ENCODE measurements around the gene ATP8A1. TPM values are rescaled to one million over a fixed set of nuclear protein-coding genes. Genes with fewer than 3 reads are reported as not detected.
"Not testable (repeated sequence)": the region's sequence is repeated elsewhere in the genome, so short reads cannot be mapped to it uniquely, and the experiment has no call there.

Gene ATP8A1
- total RNA-seq, 1 experiment from 2014 or later = 0.29 TPM

GRCh38 chr4:42471896-42472295 lies 185.0 kb downstream of the ATP8A1 start:
- in situ Hi-C loops (cut with HindIII; ENCODE audit: low pct_unique_long_range_greater_than_20kb, low sequenced_read_pairs) = no loop called here
- no peak for DNase-seq (ENCODE audit: low read depth, low spot score)

- in situ Hi-C loops (cut with HindIII; ENCODE audit: low pct_unique_long_range_greater_than_20kb, low sequenced_read_pairs) = no loop called here
- DNase-seq (ENCODE audit: low read depth, low spot score) = no peak
Observed at GRCh38 chr4:42470023-42470422, 186.9 kb downstream of the ATP8A1 start.

DNA sequence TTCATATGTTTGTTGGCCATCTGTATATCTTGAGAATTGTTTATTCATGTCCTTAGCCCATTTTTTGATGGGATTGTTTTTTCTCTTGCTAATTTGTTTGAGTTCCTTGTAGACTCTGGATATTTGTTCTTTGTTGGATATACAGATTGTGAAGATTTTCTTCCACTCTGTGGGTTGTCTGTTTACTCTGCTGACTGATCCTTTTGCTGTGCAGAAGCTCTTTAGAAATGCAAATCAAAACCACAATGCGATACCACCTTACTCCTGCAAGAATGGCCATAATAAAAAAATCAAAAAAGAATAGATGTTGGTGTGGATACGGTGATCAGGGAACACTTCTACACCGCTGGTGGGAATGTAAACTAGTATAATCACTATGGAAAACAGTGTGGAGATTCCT lies 189.1 kb downstream of the ATP8A1 start:
- in situ Hi-C loops (cut with HindIII; ENCODE audit: low pct_unique_long_range_greater_than_20kb, low sequenced_read_pairs); DNase-seq (ENCODE audit: low read depth, low spot score): not testable (repeated sequence)

- DNase-seq (ENCODE audit: low read depth, low spot score) = no peak
- in situ Hi-C loops (cut with HindIII; ENCODE audit: low pct_unique_long_range_greater_than_20kb, low sequenced_read_pairs) = no loop called here
Observed at GRCh38 chr4:42466273-42466844, 190.5 kb downstream of the ATP8A1 start.

DNA sequence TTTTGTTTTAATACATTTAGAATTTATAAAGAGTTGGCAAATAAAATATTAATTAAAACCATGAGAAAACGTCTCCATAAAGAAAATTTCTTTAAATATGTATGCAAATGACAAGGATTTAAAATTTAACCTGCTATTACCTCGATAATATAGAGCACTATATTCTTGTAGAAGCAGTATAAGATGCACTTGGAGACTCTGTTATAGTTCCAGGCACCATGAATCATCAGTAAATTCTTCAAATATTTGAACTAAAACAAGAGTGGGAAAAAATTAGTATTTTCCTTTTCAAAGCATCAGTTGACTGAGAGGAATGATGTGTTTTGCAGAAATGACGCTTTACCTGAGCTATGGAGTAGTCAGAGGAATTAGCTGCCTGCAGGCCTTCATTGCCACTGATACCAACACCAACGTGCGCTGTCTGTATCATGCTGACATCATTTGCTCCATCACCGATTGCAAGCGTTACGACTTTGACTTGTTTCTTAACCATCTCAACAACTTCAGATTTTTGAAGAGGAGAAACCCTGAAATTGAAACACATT lies 192.3 kb downstream of the ATP8A1 start:
- DNase-seq (ENCODE audit: low read depth, low spot score) = no peak
- in situ Hi-C loops (cut with HindIII; ENCODE audit: low pct_unique_long_range_greater_than_20kb, low sequenced_read_pairs) = no loop called here

GRCh38 chr4:42461216-42461615 lies 195.7 kb downstream of the ATP8A1 start:
- DNase-seq (ENCODE audit: low read depth, low spot score); in situ Hi-C loops (cut with HindIII; ENCODE audit: low pct_unique_long_range_greater_than_20kb, low sequenced_read_pairs): not testable (repeated sequence)

GRCh38 chr4:42460043-42460442 lies 196.9 kb downstream of the ATP8A1 start:
- in situ Hi-C loops (cut with HindIII; ENCODE audit: low pct_unique_long_range_greater_than_20kb, low sequenced_read_pairs) = no loop called here
- DNase-seq (ENCODE audit: low read depth, low spot score) = no peak

- in situ Hi-C loops (cut with HindIII; ENCODE audit: low pct_unique_long_range_greater_than_20kb, low sequenced_read_pairs) = no loop called here
- DNase-seq (ENCODE audit: low read depth, low spot score) = no peak
Observed at GRCh38 chr4:42458657-42459056, 198.2 kb downstream of the ATP8A1 start.

DNA sequence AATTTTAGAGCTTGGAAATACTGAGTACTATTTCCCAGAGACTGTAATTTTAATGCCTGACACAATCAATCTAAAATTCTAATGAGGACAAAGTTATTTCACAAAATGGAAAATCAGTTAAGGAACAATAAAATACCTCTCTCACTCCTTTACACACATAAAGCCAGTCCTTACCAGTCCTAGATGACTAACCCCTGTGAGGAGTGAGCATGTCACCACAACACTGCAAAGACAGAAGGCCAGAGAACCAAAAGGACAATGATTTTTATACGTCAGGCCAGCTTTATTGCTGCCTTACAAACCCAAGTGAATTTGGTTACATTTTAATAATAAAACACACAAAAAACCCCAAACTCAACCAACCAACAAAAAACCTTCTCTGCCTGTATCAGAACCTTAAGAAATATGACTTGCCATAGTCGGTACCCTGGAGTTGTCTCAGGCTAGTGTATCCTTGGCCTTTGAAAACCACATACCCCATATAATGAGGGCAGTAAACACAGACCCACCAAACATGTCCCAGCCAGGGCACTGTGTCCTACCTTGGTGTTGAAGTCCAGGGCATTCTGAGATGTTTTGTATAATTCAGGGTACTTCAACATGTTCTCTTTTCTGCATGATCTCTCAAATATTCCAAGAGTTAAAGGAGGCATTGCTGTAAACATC lies 202.0 kb downstream of the ATP8A1 start:
- in situ Hi-C loops (cut with HindIII; ENCODE audit: low pct_unique_long_range_greater_than_20kb, low sequenced_read_pairs) = no loop called here
- no peak for DNase-seq (ENCODE audit: low read depth, low spot score)

DNA sequence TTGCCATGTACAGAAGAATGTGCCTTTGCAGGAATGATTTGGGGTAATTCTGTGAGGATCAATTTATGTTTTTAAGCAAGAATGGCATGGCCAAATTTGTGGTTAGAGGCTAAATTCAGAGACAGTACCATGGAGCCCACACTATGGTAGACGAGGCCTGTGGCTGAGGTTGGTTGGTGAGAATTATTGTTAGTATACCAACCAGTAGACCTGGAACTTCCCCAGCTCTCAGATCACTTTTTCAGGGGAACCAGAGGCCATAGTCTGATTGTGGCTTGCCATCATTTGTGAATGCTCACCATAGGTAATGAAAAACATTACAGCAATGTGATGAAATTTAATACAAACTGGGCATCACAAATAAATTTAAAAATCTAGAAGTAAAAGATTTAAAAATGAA lies 203.3 kb downstream of the ATP8A1 start:
- in situ Hi-C loops (cut with HindIII; ENCODE audit: low pct_unique_long_range_greater_than_20kb, low sequenced_read_pairs) = no loop called here
- DNase-seq (ENCODE audit: low read depth, low spot score) = no peak

- in situ Hi-C loops (cut with HindIII; ENCODE audit: low pct_unique_long_range_greater_than_20kb, low sequenced_read_pairs) = no loop called here
- no peak for DNase-seq (ENCODE audit: low read depth, low spot score)
Observed at GRCh38 chr4:42452823-42453222, 204.1 kb downstream of the ATP8A1 start.

- in situ Hi-C loops (cut with HindIII; ENCODE audit: low pct_unique_long_range_greater_than_20kb, low sequenced_read_pairs) = no loop called here
- DNase-seq (ENCODE audit: low read depth, low spot score) = no peak
Observed at GRCh38 chr4:42446823-42447222, 210.1 kb downstream of the ATP8A1 start.

DNA sequence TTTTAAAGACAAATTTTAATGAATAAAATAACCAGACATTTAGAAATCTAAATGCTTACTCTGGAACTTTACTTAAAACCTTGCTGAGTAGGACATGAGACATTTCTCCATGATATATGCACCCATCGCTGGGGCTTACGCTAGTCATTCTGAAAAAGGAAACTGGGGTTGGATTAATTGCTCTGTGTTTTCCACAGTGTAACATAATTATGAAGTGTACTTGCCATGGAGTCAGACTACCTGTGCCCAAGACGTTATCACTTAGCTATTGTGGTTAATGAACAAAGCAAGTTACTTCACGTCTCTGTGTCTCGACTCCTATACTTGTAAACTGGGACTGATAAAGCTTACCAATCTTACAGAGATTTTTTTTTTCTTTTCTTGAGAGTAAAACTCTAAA lies 211.9 kb downstream of the ATP8A1 start:
- in situ Hi-C loops (cut with HindIII; ENCODE audit: low pct_unique_long_range_greater_than_20kb, low sequenced_read_pairs) = no loop called here
- no peak for DNase-seq (ENCODE audit: low read depth, low spot score)

DNA sequence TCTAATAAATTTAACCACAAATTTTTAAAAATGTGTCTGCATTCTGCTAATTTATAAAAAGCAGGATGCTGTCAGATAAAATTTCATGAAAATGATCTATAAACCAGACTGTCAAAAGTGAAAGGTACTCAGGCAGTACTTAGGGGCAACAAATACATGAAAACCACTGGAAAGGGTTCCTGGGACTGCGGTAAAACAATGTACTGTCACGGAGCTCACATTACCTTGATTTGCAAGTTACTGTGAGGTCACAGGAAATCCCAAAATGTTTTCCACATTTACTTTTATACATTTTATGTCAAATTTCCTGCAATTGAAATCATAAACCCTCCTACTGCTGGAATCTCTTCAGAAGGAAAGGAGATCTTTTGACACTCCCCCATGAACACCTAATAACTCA lies 214.3 kb downstream of the ATP8A1 start:
- no peak for DNase-seq (ENCODE audit: low read depth, low spot score)
- in situ Hi-C loops (cut with HindIII; ENCODE audit: low pct_unique_long_range_greater_than_20kb, low sequenced_read_pairs) = no loop called here

GRCh38 chr4:42440083-42440482 lies 216.8 kb downstream of the ATP8A1 start:
- no peak for DNase-seq (ENCODE audit: low read depth, low spot score)
- in situ Hi-C loops (cut with HindIII; ENCODE audit: low pct_unique_long_range_greater_than_20kb, low sequenced_read_pairs) = no loop called here

- DNase-seq (ENCODE audit: low read depth, low spot score) = no peak
- in situ Hi-C loops (cut with HindIII; ENCODE audit: low pct_unique_long_range_greater_than_20kb, low sequenced_read_pairs) = no loop called here
Observed at GRCh38 chr4:42436928-42437565, 219.9 kb downstream of the ATP8A1 start.

GRCh38 chr4:42428036-42428435 lies 228.9 kb downstream of the ATP8A1 start:
- no peak for DNase-seq (ENCODE audit: low read depth, low spot score)
- in situ Hi-C loops (cut with HindIII; ENCODE audit: low pct_unique_long_range_greater_than_20kb, low sequenced_read_pairs) = no loop called here

DNA sequence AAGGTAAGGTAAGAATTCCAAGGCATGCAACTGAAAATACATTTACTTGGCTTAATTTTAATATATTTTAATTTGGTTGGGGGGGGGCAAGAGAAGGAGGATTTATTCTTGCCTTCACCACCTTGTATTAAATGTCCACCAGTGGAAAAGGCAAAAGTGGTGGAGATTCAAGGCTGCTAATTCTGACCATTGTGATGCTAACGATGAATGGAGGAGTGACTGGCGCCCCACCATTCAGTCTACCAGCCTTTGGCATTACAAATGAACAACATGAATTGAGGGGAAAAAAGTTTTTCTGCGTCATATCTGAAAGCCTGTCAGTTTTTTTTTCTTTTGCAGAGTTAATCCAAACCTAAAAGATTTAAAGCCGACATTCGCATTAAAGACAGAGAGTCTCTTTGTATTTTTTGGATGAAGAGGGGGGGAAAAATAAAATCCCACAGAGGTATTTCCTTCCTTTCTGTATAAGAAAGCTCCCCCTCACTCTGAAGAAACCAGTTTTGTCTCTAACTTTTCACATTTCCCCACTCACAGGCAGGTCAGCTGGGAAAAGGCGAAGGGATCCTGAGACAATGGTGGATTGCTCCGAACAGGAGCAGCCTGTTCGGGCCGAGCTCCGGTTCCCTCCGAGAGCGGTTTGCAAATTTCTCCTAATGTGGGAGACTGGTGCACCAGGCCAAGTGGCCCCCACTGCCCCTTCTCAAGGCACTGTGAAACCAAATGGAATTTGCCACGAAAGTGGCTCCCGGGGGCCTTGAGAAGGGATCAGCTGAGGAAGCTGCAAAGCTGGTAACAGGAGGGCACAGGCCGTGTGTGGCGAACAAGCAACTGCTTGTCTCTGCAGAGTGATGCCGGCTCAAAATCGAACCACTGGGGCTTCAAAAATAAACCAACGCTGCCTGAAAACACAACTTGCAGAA lies 231.5 kb downstream of the ATP8A1 start:
- in situ Hi-C loops (cut with HindIII; ENCODE audit: low pct_unique_long_range_greater_than_20kb, low sequenced_read_pairs) = no loop called here
- no peak for DNase-seq (ENCODE audit: low read depth, low spot score)

All from SK-MEL-5 (cell line).